Measurements from ENCODE around the gene KCTD14. TPM values are rescaled to one million over a fixed set of nuclear protein-coding genes. Genes with fewer than 3 reads are reported as not detected.
"Not testable (repeated sequence)": the region's sequence is repeated elsewhere in the genome, so short reads cannot be mapped to it uniquely, and the experiment has no call there.

The KCTD14 gene
- total RNA-seq, 1 experiment from 2014 or later, result 0.09 TPM

GRCh38 chr11:78048561-78048960 is 25.5 kb upstream of the KCTD14 start:
- no peak for DNase-seq (ENCODE audit: low spot score)

GRCh38 chr11:78046486-78046854 is 23.4 kb upstream of the KCTD14 start:
- no peak for DNase-seq (ENCODE audit: low spot score)

GRCh38 chr11:78045851-78046485 is 22.9 kb upstream of the KCTD14 start:
- peak; percentile 40 for DNase-seq (ENCODE audit: low spot score)

DNA sequence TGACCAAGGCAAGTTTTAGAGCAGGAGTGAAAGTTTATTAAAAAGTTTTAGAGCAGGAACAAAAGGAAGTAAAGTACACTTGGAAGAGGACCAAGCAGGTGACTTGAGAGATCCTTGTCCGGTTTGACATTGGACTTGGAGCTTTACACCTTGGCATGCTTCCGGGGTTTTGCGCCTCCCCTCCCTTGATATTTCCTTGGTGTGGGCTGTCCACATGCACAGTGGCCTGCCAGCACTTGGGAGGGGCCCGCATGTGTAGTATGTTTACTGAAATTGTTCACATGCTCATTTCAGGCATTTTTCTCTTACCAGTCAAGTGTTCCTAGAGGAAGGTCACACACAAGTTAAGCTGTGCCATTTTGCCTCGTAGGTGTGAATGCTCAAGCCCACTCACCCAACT is 21.6 kb upstream of the KCTD14 start:
- no peak for DNase-seq (ENCODE audit: low spot score)

- no peak for DNase-seq (ENCODE audit: low spot score)
Measured at GRCh38 chr11:78041843-78042440, 18.9 kb upstream of the KCTD14 start.

DNA sequence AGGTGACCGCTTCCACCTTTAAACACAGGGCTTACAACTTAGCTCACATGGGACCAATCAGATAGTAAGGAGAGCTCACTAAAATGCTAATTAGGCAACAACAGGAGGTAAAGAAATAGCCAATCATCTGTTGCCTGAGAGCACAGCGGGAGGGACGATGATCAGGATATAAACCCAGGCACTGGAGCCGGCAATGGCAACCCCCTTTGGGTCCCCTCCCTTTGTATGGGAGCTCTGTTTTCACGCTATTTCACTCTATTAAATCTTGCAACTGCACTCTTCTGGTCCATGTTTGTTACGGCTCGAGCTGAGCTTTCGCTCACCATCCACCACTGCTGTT is 18.3 kb upstream of the KCTD14 start:
- not testable (repeated sequence) for DNase-seq (ENCODE audit: low spot score)

DNA sequence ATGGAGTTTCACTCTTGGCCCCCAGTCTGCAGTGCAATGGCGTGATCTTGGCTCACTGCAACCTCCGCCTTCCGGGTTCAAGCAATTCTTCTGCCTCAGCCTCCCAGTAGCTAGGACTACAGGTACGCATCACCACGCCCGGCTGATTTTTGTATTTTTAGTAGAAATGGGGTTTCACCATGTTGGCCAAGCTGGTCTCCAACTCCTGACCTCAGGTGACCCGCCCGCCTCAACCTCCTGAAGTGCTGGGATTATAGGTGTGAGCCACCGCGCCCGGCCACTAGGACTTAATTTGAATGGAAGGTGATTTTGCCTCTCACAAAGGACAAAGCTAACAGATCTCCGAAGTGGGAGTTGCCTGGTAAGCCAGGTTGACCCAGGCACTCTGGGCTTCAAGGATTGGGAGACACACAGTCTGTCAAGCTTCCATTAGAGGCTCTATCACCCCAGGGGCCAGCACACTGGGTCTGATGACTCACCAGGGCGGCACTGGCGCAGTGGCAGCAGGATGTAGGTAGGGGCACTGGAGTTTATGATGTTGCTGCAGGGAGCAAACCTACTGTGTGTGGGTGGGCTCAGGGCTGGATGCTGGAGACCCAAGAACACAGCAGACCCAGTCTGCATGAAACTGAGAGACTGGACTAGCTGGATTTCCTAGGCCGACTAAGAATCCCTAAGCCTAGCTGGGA is 17.8 kb upstream of the KCTD14 start:
- DNase-seq (ENCODE audit: low spot score), result peak; percentile 78

DNA sequence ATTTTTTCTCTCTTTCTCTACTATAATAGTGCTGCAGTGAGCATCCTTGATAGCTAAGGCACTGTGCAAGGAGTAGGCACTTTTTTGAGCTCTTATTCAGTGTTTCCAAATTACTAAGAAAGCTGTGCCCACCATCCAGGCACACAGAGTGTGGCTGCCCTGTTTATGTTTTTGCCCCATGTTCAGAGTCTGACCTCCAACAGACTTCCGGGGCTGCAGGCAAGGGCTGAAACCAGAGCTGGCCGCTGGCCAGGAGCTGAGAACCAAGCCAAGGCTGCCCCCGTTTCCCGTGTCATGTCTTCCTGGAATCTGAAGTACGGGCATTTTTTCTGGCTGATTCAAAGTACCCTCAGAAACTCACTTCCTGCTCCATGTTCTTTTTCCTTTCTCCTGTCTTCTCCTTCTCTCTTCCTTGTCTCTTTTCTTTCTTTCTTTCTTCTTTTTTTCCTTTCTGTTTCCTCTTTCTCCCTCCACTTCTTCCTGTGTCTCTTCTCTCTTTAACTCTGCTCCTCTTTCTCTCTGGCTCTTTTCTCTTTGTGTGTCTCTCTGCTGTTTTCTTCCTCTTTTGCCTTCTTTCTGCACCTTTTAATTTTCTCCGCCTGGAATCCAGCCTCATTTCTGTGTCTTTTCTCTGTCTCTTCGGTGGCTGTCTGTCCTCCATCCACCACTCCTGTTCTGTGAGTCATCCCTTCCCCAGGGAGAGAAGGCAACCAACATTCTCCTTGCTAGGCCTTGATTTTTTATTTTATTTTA is 17.0 kb upstream of the KCTD14 start:
- peak; percentile 83 for DNase-seq (ENCODE audit: low spot score)

GRCh38 chr11:78039391-78039918 is 16.4 kb upstream of the KCTD14 start:
- DNase-seq (ENCODE audit: low spot score), result no peak

DNA sequence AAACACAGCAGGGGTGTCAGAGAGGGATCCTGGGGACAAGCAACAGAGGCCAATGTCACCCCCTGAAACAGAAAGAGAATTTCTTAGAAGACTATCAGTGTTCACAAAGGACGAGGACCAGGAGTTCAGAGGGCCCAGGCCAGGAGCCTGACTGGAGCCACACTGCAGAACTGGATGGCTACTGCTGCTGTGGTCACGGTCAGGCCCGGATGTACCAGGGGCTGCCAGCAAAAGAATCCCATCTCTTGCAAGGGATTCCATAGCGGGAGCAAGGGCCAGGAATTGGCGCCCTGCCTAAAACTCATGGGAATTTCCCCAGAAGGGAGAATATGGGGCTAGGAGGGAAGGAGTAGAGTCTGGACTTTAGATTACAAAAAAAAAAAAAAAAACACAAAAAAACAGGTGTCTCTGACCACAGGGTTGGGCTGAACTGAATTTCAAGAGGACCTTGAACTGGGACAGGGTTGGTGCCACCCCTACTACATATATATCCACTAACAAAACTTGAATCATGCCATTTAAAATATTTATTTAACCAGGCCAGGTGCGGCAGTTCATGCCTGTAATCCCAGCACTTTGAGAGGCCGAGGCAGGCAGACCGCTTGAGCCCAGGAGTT is 15.7 kb upstream of the KCTD14 start:
- peak; percentile 46 for DNase-seq (ENCODE audit: low spot score)

DNA sequence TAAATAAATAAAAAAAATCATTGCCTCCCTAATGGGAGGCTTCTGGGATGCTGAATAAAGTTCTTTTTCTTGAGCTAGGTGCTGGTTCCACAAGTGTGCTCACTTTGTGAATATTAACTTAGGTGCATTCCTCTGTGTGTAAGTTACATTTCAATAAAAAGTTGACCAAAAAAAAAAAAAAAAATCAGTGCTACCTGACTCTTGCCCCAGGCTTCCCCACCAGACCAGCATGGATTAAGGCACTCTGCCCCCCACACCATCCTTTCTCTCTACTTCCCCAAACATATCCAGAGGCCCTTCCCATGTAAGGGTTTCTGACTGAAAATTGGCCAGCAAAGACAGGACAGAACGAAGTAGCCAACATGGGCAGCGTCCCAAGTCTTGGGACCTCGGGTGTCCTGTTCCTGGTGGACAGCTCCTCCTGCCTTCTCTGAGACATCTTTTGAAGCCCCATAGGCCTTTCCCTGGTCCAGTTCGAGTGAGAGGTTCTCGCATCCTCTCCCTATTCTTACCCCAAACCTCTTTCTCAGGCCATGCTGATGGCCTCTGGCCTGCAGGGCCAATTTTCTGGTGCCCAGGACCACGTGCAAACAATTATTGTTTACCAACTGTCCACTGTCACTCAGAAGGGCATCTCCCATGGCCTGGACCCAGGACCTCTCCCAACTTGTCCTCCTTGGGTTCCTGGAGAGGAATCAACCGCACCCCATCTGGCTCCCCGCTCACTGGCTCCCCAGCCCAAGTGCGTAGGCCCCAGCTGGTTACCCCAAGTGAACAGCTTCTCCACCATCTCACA is 14.9 kb upstream of the KCTD14 start:
- no peak for DNase-seq (ENCODE audit: low spot score)

GRCh38 chr11:78037056-78037455 is 14.0 kb upstream of the KCTD14 start:
- no peak for DNase-seq (ENCODE audit: low spot score)

DNA sequence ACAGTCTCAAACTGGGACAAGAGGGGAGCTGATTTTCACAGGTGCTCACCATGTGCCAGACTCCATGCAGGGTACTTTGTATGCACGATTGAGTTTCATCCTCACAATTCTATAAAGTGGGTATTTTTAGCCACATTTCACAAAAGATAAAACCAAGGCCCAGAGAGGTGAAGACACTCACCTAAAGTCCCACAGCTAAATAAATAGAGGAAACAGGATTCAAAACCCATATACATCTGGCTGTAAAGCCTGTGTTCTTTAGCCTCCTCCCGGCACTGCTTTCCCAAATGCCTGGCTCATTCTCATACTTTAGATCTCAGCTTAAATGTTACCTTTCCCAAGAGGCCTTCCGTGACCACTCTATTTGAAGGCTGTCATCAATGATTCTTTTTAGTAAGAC is 13.2 kb upstream of the KCTD14 start:
- no peak for DNase-seq (ENCODE audit: low spot score)

DNA sequence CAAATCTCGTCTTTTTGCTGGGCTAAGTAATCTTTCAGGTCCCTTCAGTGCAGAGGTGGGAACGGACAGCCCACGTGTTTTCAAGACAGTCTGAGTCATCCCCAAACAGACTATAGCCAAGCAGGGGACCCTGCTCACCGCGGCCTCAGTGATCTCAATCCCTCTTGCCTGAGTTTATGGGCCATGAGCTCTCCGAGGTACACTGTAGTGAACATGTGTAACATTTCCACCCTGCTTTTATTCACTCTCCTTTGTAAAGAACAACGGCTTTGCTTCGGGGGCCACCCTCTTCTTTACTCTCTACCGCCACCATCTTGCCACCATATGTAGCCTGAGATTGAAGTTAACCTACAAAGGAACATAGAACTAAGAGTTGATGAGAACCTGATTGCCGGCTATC is 11.5 kb upstream of the KCTD14 start:
- no peak for DNase-seq (ENCODE audit: low spot score)

- DNase-seq (ENCODE audit: low spot score), result no peak
Measured at GRCh38 chr11:78033040-78033439, 10.0 kb upstream of the KCTD14 start.

- no peak for DNase-seq (ENCODE audit: low spot score)
Measured at GRCh38 chr11:78032090-78032489, 9.0 kb upstream of the KCTD14 start.

GRCh38 chr11:78031629-78032028 is 8.6 kb upstream of the KCTD14 start:
- no peak for DNase-seq (ENCODE audit: low spot score)

GRCh38 chr11:78030429-78031325 is 7.6 kb upstream of the KCTD14 start:
- DNase-seq (ENCODE audit: low spot score), result no peak

DNA sequence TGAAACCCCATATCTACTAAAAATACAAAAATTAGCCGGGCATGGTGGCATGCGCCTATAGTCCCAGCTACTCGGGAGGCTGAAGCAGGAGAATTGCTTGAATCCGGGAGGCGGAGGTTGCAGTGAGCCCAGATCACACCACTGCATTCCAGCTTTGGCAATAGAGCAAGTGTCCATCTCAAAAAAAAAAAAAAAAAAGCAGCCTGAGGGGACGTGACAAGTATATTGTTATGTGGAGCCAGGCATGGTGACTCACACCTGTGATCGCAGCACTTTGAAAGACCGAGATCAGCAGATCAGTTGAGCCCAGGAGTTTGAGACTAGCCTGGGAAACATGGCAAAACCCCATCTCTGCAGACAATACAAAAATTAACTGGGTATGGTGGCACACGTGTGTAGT is 5.3 kb upstream of the KCTD14 start:
- DNase-seq (ENCODE audit: low spot score), result peak; percentile 72

- DNase-seq (ENCODE audit: low spot score), result no peak
Measured at GRCh38 chr11:78027759-78028158, 4.7 kb upstream of the KCTD14 start.
